Skin epidermis (tissue), 12 donors: Measurements from ENCODE around the gene TC2N.
"Not testable (repeated sequence)": the region's sequence is repeated elsewhere in the genome, so short reads cannot be mapped to it uniquely, and the experiment has no call there.

Experiments
- H3K27ac ChIP-seq, 21 experiments: fragments of 200-600 bp; sonication (generic) in 11 of 21; one replicate each; pipeline ENCODE4 v1.5.0; 2020; ENCODE audit warnings: mild to moderate bottlenecking in 3 of 21, inconsistent platforms in 2 of 21, moderate library complexity in 2 of 21
- H3K4me3 ChIP-seq, 7 experiments: fragments of 200-600 bp; sonication (generic) in 2 of 7; one replicate each; pipeline ENCODE4 v1.5.0; 2020; ENCODE audit warnings: inconsistent platforms in 2 of 7, mild to moderate bottlenecking in 2 of 7, moderate library complexity in 1 of 7

Gene TC2N

GRCh38 chr14:91867316-91867988 lies at the start of gene TC2N:
TSS of gene TC2N (minus strand) at chr14:91867536. CDS start at chr14:91813769, 53,767 bp downstream.
- peak within 1 kb of the TSS in 12 of 21 experiments; percentile 7 to 98 (median 66) for H3K27ac ChIP-seq
- peak within 1 kb of the TSS in 6 of 7 experiments; percentile 11 to 27 (median 17) for H3K4me3 ChIP-seq

GRCh38 chr14:91912035-91912434 lies 44.7 kb upstream of the TC2N start:
- no peak overlapping the region for H3K4me3 ChIP-seq

GRCh38 chr14:91911474-91912032 lies 44.2 kb upstream of the TC2N start:
- Histone ChIP-seq H3K27ac (peak overlapping the region in 1 of 21 experiments; percentile 42), H3K4me3 (no peak overlapping the region)

More at GRCh38 chr14:91912035-91912434, 44.7 kb upstream of the TC2N start:
- no peak overlapping the region for H3K27ac ChIP-seq

- Histone ChIP-seq H3K4me3 (no peak overlapping the region), H3K27ac (no peak overlapping the region)
These were observed 42.9 kb upstream of the TC2N start for GRCh38 chr14:91910196-91910595.

GRCh38 chr14:91906374-91906773 lies 39.0 kb upstream of the TC2N start:
- Histone ChIP-seq H3K27ac (peak overlapping the region in 2 of 21 experiments; percentile 24 to 25), H3K4me3 (no peak overlapping the region)

GRCh38 chr14:91904956-91905645 lies 37.8 kb upstream of the TC2N start:
- Histone ChIP-seq H3K4me3 (no peak overlapping the region), H3K27ac (no peak overlapping the region)

- peak overlapping the region in 1 of 21 experiments; percentile 43 for H3K27ac ChIP-seq
- H3K4me3 ChIP-seq: no peak overlapping the region
These were observed 37.1 kb upstream of the TC2N start for GRCh38 chr14:91904483-91904882.

GRCh38 chr14:91903070-91903469 lies 35.7 kb upstream of the TC2N start:
- H3K27ac ChIP-seq: peak overlapping the region in 3 of 21 experiments; percentile 14 to 65 (median 33)
- H3K4me3 ChIP-seq: no peak overlapping the region

- Histone ChIP-seq H3K4me3 (no peak overlapping the region), H3K27ac (peak overlapping the region in 3 of 21 experiments; percentile 17 to 56 (median 54))
These were observed 35.0 kb upstream of the TC2N start for GRCh38 chr14:91902336-91902735.

- Histone ChIP-seq H3K4me3 (no peak overlapping the region), H3K27ac (peak overlapping the region in 7 of 21 experiments; percentile 14 to 56 (median 37))
These were observed 34.3 kb upstream of the TC2N start for GRCh38 chr14:91901449-91902226.

- Histone ChIP-seq H3K4me3 (no peak overlapping the region), H3K27ac (peak overlapping the region in 2 of 21 experiments; percentile 27 to 37)
These were observed 32.5 kb upstream of the TC2N start for GRCh38 chr14:91899806-91900205.

- no peak overlapping the region for H3K4me3 ChIP-seq
- peak overlapping the region in 6 of 21 experiments; percentile 11 to 78 (median 32) for H3K27ac ChIP-seq
These were observed 31.9 kb upstream of the TC2N start for GRCh38 chr14:91899213-91899612.

GRCh38 chr14:91898372-91898771 lies 31.0 kb upstream of the TC2N start:
- peak overlapping the region in 1 of 21 experiments; percentile 31 for H3K27ac ChIP-seq

GRCh38 chr14:91897716-91898115 lies 30.4 kb upstream of the TC2N start:
- H3K27ac ChIP-seq: peak overlapping the region in 4 of 21 experiments; percentile 2 to 65 (median 30)
- not testable (repeated sequence) for H3K4me3 ChIP-seq

More at GRCh38 chr14:91898372-91898771, 31.0 kb upstream of the TC2N start:
- H3K4me3 ChIP-seq: no peak overlapping the region

- H3K4me3 ChIP-seq: no peak overlapping the region
- peak overlapping the region in 7 of 21 experiments; percentile 0 to 65 (median 24) for H3K27ac ChIP-seq
These were observed 29.9 kb upstream of the TC2N start for GRCh38 chr14:91897106-91897701.

GRCh38 chr14:91896419-91896818 lies 29.1 kb upstream of the TC2N start:
- peak overlapping the region in 4 of 21 experiments; percentile 0 to 65 (median 42) for H3K27ac ChIP-seq

GRCh38 chr14:91893669-91894068 lies 26.3 kb upstream of the TC2N start:
- Histone ChIP-seq H3K27ac (peak overlapping the region in 1 of 21 experiments; percentile 59), H3K4me3 (no peak overlapping the region)

More at GRCh38 chr14:91896419-91896818, 29.1 kb upstream of the TC2N start:
- H3K4me3 ChIP-seq: no peak overlapping the region

GRCh38 chr14:91893007-91893406 lies 25.7 kb upstream of the TC2N start:
- no peak overlapping the region for H3K4me3 ChIP-seq
- H3K27ac ChIP-seq: peak overlapping the region in 1 of 21 experiments; percentile 59

- Histone ChIP-seq H3K4me3 (no peak overlapping the region), H3K27ac (peak overlapping the region in 3 of 21 experiments; percentile 39 to 47 (median 46))
These were observed 24.4 kb upstream of the TC2N start for GRCh38 chr14:91891721-91892220.
